ENCODE measurements around the gene PTPN20.
"Not testable (repeated sequence)": the region's sequence is repeated elsewhere in the genome, so short reads cannot be mapped to it uniquely, and the experiment has no call there.

Gene PTPN20

GRCh38 chr10:46925156-46925555 lies 13.9 kb downstream of the PTPN20 start:
- not testable (repeated sequence) for H3K9me3 Mint-ChIP-seq; H3K27me3 Mint-ChIP-seq (ENCODE audit: low read depth); DNase-seq (ENCODE audit: low spot score); H3K4me3 Mint-ChIP-seq; H3K27ac Mint-ChIP-seq; H3K4me1 Mint-ChIP-seq (ENCODE audit: low read depth); H3K36me3 Mint-ChIP-seq (ENCODE audit: low read depth)

- H3K9me3 Mint-ChIP-seq; DNase-seq (ENCODE audit: low spot score): not testable (repeated sequence)
Measured at GRCh38 chr10:46925853-46926252, 14.6 kb downstream of the PTPN20 start.

GRCh38 chr10:46928810-46929209 lies 17.6 kb downstream of the PTPN20 start:
- H3K4me1 Mint-ChIP-seq (ENCODE audit: low read depth); H3K27me3 Mint-ChIP-seq (ENCODE audit: low read depth); H3K27ac Mint-ChIP-seq; DNase-seq (ENCODE audit: low spot score); H3K4me3 Mint-ChIP-seq; H3K36me3 Mint-ChIP-seq (ENCODE audit: low read depth); H3K9me3 Mint-ChIP-seq: not testable (repeated sequence)

More at GRCh38 chr10:46925853-46926252, 14.6 kb downstream of the PTPN20 start:
- H3K36me3 Mint-ChIP-seq (ENCODE audit: low read depth); H3K27ac Mint-ChIP-seq; H3K27me3 Mint-ChIP-seq (ENCODE audit: low read depth); H3K4me1 Mint-ChIP-seq (ENCODE audit: low read depth); H3K4me3 Mint-ChIP-seq: not testable (repeated sequence)

GRCh38 chr10:46932383-46932782 lies 21.2 kb downstream of the PTPN20 start:
- not testable (repeated sequence) for H3K4me3 Mint-ChIP-seq; DNase-seq (ENCODE audit: low spot score); H3K4me1 Mint-ChIP-seq (ENCODE audit: low read depth); H3K9me3 Mint-ChIP-seq; H3K27me3 Mint-ChIP-seq (ENCODE audit: low read depth); H3K36me3 Mint-ChIP-seq (ENCODE audit: low read depth); H3K27ac Mint-ChIP-seq

- H3K9me3 Mint-ChIP-seq; H3K27ac Mint-ChIP-seq; DNase-seq (ENCODE audit: low spot score); H3K4me1 Mint-ChIP-seq (ENCODE audit: low read depth); H3K4me3 Mint-ChIP-seq; H3K36me3 Mint-ChIP-seq (ENCODE audit: low read depth); H3K27me3 Mint-ChIP-seq (ENCODE audit: low read depth): not testable (repeated sequence)
Measured at GRCh38 chr10:46941091-46941490, 29.9 kb downstream of the PTPN20 start.

GRCh38 chr10:46948687-46949518 lies 37.7 kb downstream of the PTPN20 start:
- H3K27me3 Mint-ChIP-seq (ENCODE audit: low read depth), result peaks cover 11% of the 10 kb centered on the region
- H3K27ac Mint-ChIP-seq; H3K36me3 Mint-ChIP-seq (ENCODE audit: low read depth); H3K4me1 Mint-ChIP-seq (ENCODE audit: low read depth); H3K4me3 Mint-ChIP-seq; DNase-seq (ENCODE audit: low spot score); H3K9me3 Mint-ChIP-seq: not testable (repeated sequence)

GRCh38 chr10:46952540-46952939 lies 41.3 kb downstream of the PTPN20 start:
- not testable (repeated sequence) for H3K4me1 Mint-ChIP-seq (ENCODE audit: low read depth); H3K27ac Mint-ChIP-seq; H3K4me3 Mint-ChIP-seq; H3K9me3 Mint-ChIP-seq; DNase-seq (ENCODE audit: low spot score); H3K27me3 Mint-ChIP-seq (ENCODE audit: low read depth); H3K36me3 Mint-ChIP-seq (ENCODE audit: low read depth)

GRCh38 chr10:46960742-46961141 lies 49.5 kb downstream of the PTPN20 start:
- not testable (repeated sequence) for H3K4me1 Mint-ChIP-seq (ENCODE audit: low read depth); H3K27me3 Mint-ChIP-seq (ENCODE audit: low read depth); H3K9me3 Mint-ChIP-seq; H3K27ac Mint-ChIP-seq; DNase-seq (ENCODE audit: low spot score); H3K4me3 Mint-ChIP-seq; H3K36me3 Mint-ChIP-seq (ENCODE audit: low read depth)

- not testable (repeated sequence) for H3K9me3 Mint-ChIP-seq; H3K27me3 Mint-ChIP-seq (ENCODE audit: low read depth); H3K36me3 Mint-ChIP-seq (ENCODE audit: low read depth); H3K27ac Mint-ChIP-seq; H3K4me1 Mint-ChIP-seq (ENCODE audit: low read depth); DNase-seq (ENCODE audit: low spot score); H3K4me3 Mint-ChIP-seq
Measured at GRCh38 chr10:46963356-46963755, 52.1 kb downstream of the PTPN20 start.

- not testable (repeated sequence) for DNase-seq (ENCODE audit: low spot score); H3K36me3 Mint-ChIP-seq (ENCODE audit: low read depth); H3K27ac Mint-ChIP-seq; H3K4me3 Mint-ChIP-seq; H3K4me1 Mint-ChIP-seq (ENCODE audit: low read depth); H3K27me3 Mint-ChIP-seq (ENCODE audit: low read depth); H3K9me3 Mint-ChIP-seq
Measured at GRCh38 chr10:46967013-46967412, 55.8 kb downstream of the PTPN20 start.

- H3K27ac Mint-ChIP-seq; H3K36me3 Mint-ChIP-seq (ENCODE audit: low read depth); DNase-seq (ENCODE audit: low spot score); H3K4me1 Mint-ChIP-seq (ENCODE audit: low read depth); H3K27me3 Mint-ChIP-seq (ENCODE audit: low read depth); H3K4me3 Mint-ChIP-seq; H3K9me3 Mint-ChIP-seq: not testable (repeated sequence)
Measured at GRCh38 chr10:46980223-46980622, 69.0 kb downstream of the PTPN20 start.

- not testable (repeated sequence) for H3K4me3 Mint-ChIP-seq; H3K27ac Mint-ChIP-seq; DNase-seq (ENCODE audit: low spot score); H3K9me3 Mint-ChIP-seq; H3K4me1 Mint-ChIP-seq (ENCODE audit: low read depth); H3K36me3 Mint-ChIP-seq (ENCODE audit: low read depth); H3K27me3 Mint-ChIP-seq (ENCODE audit: low read depth)
Measured at GRCh38 chr10:46987233-46987924, 76.2 kb downstream of the PTPN20 start.

GRCh38 chr10:46992803-46993561 lies 81.8 kb downstream of the PTPN20 start:
- peaks cover 8% of the 10 kb centered on the region for H3K27me3 Mint-ChIP-seq (ENCODE audit: low read depth)
- peak; percentile 12 for DNase-seq (ENCODE audit: low spot score)
- peaks cover 7% of the 10 kb centered on the region for H3K36me3 Mint-ChIP-seq (ENCODE audit: low read depth)
- H3K4me1 Mint-ChIP-seq (ENCODE audit: low read depth), result no peaks in the 10 kb centered on the region
- H3K27ac Mint-ChIP-seq, result no peak overlapping the region
- H3K9me3 Mint-ChIP-seq, result peaks cover 13% of the 10 kb centered on the region
- H3K4me3 Mint-ChIP-seq, result no peak overlapping the region

- Mint-ChIP-seq H3K36me3 (ENCODE audit: low read depth) (peaks cover 7% of the 10 kb centered on the region), H3K27me3 (ENCODE audit: low read depth) (peaks cover 11% of the 10 kb centered on the region), H3K4me3 (no peak overlapping the region), H3K9me3 (peaks cover 13% of the 10 kb centered on the region), H3K4me1 (ENCODE audit: low read depth) (no peaks in the 10 kb centered on the region), H3K27ac (no peak overlapping the region)
- no peak for DNase-seq (ENCODE audit: low spot score)
Measured at GRCh38 chr10:46995234-46995633, 84.0 kb downstream of the PTPN20 start.

Measured in T-helper 2 cell treated with Interferon-gamma antibody and Interleukin-4, amounts not matched to agents 5 μg/mL and 100 μg/mL, for 36 hours (primary cell).